OCI-LY3 (cell line): ENCODE measurements around the gene DSE.
"Not testable (repeated sequence)": the region's sequence is repeated elsewhere in the genome, so short reads cannot be mapped to it uniquely, and the experiment has no call there.

Experiments used
- H2AFZ ChIP-seq: fragments of 200-600, 300-600 bp; shearing (Covaris generic); 2 replicates; pipeline ENCODE4 v1.6.0; 2014; ENCODE audit warnings: antibody characterized with exemption, low read depth, low read length
- H3K27ac ChIP-seq: fragments of 200-600, 300-600 bp; sonication (generic); 2 replicates; pipeline ENCODE4 v1.5.1; 2014; ENCODE audit warnings: mild to moderate bottlenecking, low read length, moderate library complexity, mixed read lengths
- H3K27me3 ChIP-seq: fragments of 200-600, 300-600 bp; sonication (generic); 2 replicates; pipeline ENCODE4 v1.6.1; 2014; ENCODE audit warnings: low read depth, low read length, mixed read lengths
- H3K36me3 ChIP-seq: fragments of 200-600, 300-600 bp; sonication (generic); replicated peaks from 2 replicates; pipeline ENCODE3; 2014; ENCODE audit warnings: low read depth, low read length, mixed read lengths
- H3K4me1 ChIP-seq: fragments of 300-600, 200-600 bp; sonication (generic); 2 replicates; pipeline ENCODE4 v1.6.1; 2014; ENCODE audit warnings: low read length, mixed read lengths
- H3K4me2 ChIP-seq: fragments of 200-600, 300-600 bp; sonication (generic); 2 replicates; pipeline ENCODE4 v1.6.1; 2014; ENCODE audit warnings: low read length, mixed read lengths
- H3K4me3 ChIP-seq: fragments of 300-600, 200-600 bp; sonication (generic); 2 replicates; pipeline ENCODE4 v1.5.1; 2014; ENCODE audit warnings: antibody characterized with exemption, mild to moderate bottlenecking, low read length, moderate library complexity
- H3K79me2 ChIP-seq: fragments of 300-600, 200-600 bp; shearing (Covaris generic); 2 replicates; pipeline ENCODE4 v1.6.1; 2014; ENCODE audit warnings: mild to moderate bottlenecking, low read length, mixed read lengths
- H3K9ac ChIP-seq: fragments of 300-600, 200-600 bp; shearing (Covaris generic); 2 replicates; pipeline ENCODE4 v1.6.0; 2014; ENCODE audit warnings: mild to moderate bottlenecking, low read length, moderate library complexity
- H3K9me3 ChIP-seq: fragments of 200-600, 300-600 bp; shearing (Covaris generic); 2 replicates; pipeline ENCODE4 v1.6.1; 2014; ENCODE audit warnings: low read length, mixed read lengths; ENCODE audit not compliant: insufficient read depth
- H4K20me1 ChIP-seq: fragments of 200-600, 300-600 bp; sonication (generic); 2 replicates; pipeline ENCODE4 v1.6.1; 2016; ENCODE audit warnings: low read length, mixed read lengths; ENCODE audit not compliant: insufficient read depth
- CTCF ChIP-seq: fragments of 200-600, 300-600 bp; sonication (generic); IDR thresholded peaks from 2 replicates; pipeline ENCODE4 v1.5.1; 2014; ENCODE audit warnings: antibody characterized with exemption, low read length, low read depth
- EZH2phosphoT487 ChIP-seq: fragments of 200-600 bp; shearing (Covaris generic); IDR thresholded peaks from 2 replicates; pipeline ENCODE4 v1.6.1; 2018; ENCODE audit warnings: antibody characterized with exemption, mixed run types, low read depth

DSE gene

GRCh38 chr6:116330511-116330910 lies 40.2 kb upstream of the DSE start:
- Histone ChIP-seq H3K27me3 (no peaks in the 10 kb centered on the region), H3K27ac (no peak overlapping the region)

GRCh38 chr6:116332096-116332495 lies 38.7 kb upstream of the DSE start:
- H2AFZ ChIP-seq: no peak overlapping the region
- H3K27ac ChIP-seq: no peak overlapping the region
- no peak for TF ChIP-seq CTCF
- no peak for TF ChIP-seq EZH2phosphoT487
- H3K4me3 ChIP-seq: no peak overlapping the region
- no peaks in the 10 kb centered on the region for H4K20me1 ChIP-seq
- H3K9ac ChIP-seq: no peak overlapping the region
- H3K36me3 ChIP-seq: no peaks in the 10 kb centered on the region
- no peak overlapping the region for H3K4me2 ChIP-seq
- no peaks in the 10 kb centered on the region for H3K79me2 ChIP-seq
- H3K9me3 ChIP-seq: no peaks in the 10 kb centered on the region
- no peaks in the 10 kb centered on the region for H3K27me3 ChIP-seq
- peaks cover 8% of the 10 kb centered on the region for H3K4me1 ChIP-seq

More at GRCh38 chr6:116330511-116330910, 40.2 kb upstream of the DSE start:
- no peaks in the 10 kb centered on the region for H3K9me3 ChIP-seq
- TF ChIP-seq EZH2phosphoT487 (no peak), CTCF (no peak)
- H4K20me1 ChIP-seq: no peaks in the 10 kb centered on the region
- H3K4me2 ChIP-seq: no peak overlapping the region
- no peak overlapping the region for H2AFZ ChIP-seq
- no peak overlapping the region for H3K9ac ChIP-seq
- H3K4me3 ChIP-seq: no peak overlapping the region
- H3K36me3 ChIP-seq: no peaks in the 10 kb centered on the region
- no peaks in the 10 kb centered on the region for H3K79me2 ChIP-seq
- H3K4me1 ChIP-seq: peaks cover 8% of the 10 kb centered on the region

- H3K4me2 ChIP-seq, H3K4me3 ChIP-seq, H3K9me3 ChIP-seq, H3K79me2 ChIP-seq, H3K9ac ChIP-seq, H3K27ac ChIP-seq, H3K36me3 ChIP-seq, H2AFZ ChIP-seq, H3K4me1 ChIP-seq, H3K27me3 ChIP-seq, H4K20me1 ChIP-seq: not testable (repeated sequence)
Measured at GRCh38 chr6:116334638-116335409, 35.9 kb upstream of the DSE start.

GRCh38 chr6:116335612-116336215 lies 35.0 kb upstream of the DSE start:
- TF ChIP-seq CTCF (no peak), EZH2phosphoT487 (no peak)
- no peaks in the 10 kb centered on the region for H3K36me3 ChIP-seq
- H3K4me3 ChIP-seq: no peak overlapping the region
- no peaks in the 10 kb centered on the region for H3K27me3 ChIP-seq
- H3K27ac ChIP-seq: no peak overlapping the region
- no peaks in the 10 kb centered on the region for H3K79me2 ChIP-seq
- no peak overlapping the region for H3K9ac ChIP-seq
- H4K20me1 ChIP-seq: no peaks in the 10 kb centered on the region
- H2AFZ ChIP-seq: no peak overlapping the region
- no peaks in the 10 kb centered on the region for H3K9me3 ChIP-seq
- H3K4me1 ChIP-seq: no peaks in the 10 kb centered on the region
- no peak overlapping the region for H3K4me2 ChIP-seq
